Keratinocyte (primary cell): Measurements from ENCODE around the gene SLC25A28. TPM values are rescaled to one million over a fixed set of nuclear protein-coding genes. Genes with fewer than 3 reads are reported as not detected.

Experiments
- DNase-seq: peaks from one replicate; pipeline ENCODE4 v3.0.0-alpha.2; 2011; ENCODE audit warnings: low read depth, missing footprints, low spot score
- FAIRE-seq: peaks from 2 replicates; lab custom pipeline; 2011; peaks lifted over from hg19 to GRCh38; lab: Jason Lieb, UNC
- H2AFZ ChIP-seq: 2 replicates; pipeline ENCODE4 v1.6.0; 2012; ENCODE audit warnings: low read length, control low read depth, inconsistent platforms; ENCODE audit not compliant: control insufficient read depth
- H3K27ac ChIP-seq: 2 replicates; pipeline ENCODE4 v1.5.1; 2011; ENCODE audit warnings: low read length; ENCODE audit not compliant: control insufficient read depth, insufficient read depth
- H3K27me3 ChIP-seq: 3 replicates; pipeline ENCODE4 v1.6.0; 2011; ENCODE audit warnings: low read length; ENCODE audit not compliant: control insufficient read depth, insufficient read depth; ENCODE audit errors: extremely low read depth
- H3K36me3 ChIP-seq, 2 experiments: 2 replicates in 1 of 2; 3 replicates in 1 of 2; pipeline ENCODE4 v1.5.1; 2011; ENCODE audit warnings: low read length in 2 of 2, mild to moderate bottlenecking in 1 of 2; ENCODE audit not compliant: control insufficient read depth in 2 of 2, insufficient read depth in 2 of 2; ENCODE audit errors: extremely low read depth in 1 of 2
- H3K4me1 ChIP-seq: 3 replicates; pipeline ENCODE4 v1.5.1; 2011; ENCODE audit warnings: low read length; ENCODE audit not compliant: control insufficient read depth, insufficient read depth; ENCODE audit errors: extremely low read depth
- H3K4me2 ChIP-seq: 3 replicates; pipeline ENCODE4 v1.6.0; 2011; ENCODE audit warnings: low read depth, low read length; ENCODE audit not compliant: control insufficient read depth, insufficient read depth; ENCODE audit errors: extremely low read depth
- H3K4me3 ChIP-seq, 3 experiments: fragments of 200-600 bp in 1 of 3; sonication (generic) in 1 of 3; 2 replicates in 2 of 3; 3 replicates in 1 of 3; pipeline ENCODE4 v1.5.1; 2011 to 2016; ENCODE audit warnings: low read length in 3 of 3, mild to moderate bottlenecking in 3 of 3, control low read depth in 2 of 3, inconsistent platforms in 1 of 3, low read depth in 1 of 3, mixed read lengths in 1 of 3, mixed run types in 1 of 3, moderate library complexity in 1 of 3; ENCODE audit not compliant: control insufficient read depth in 2 of 3, insufficient read depth in 2 of 3; ENCODE audit errors: extremely low read depth in 1 of 3
- H3K79me2 ChIP-seq: 2 replicates; pipeline ENCODE4 v1.6.0; 2012; ENCODE audit warnings: low read length; ENCODE audit not compliant: control insufficient read depth, insufficient read depth
- H3K9ac ChIP-seq: 3 replicates; pipeline ENCODE4 v1.6.0; 2011; ENCODE audit warnings: low read length; ENCODE audit not compliant: control insufficient read depth, insufficient read depth; ENCODE audit errors: extremely low read depth
- H3K9me1 ChIP-seq: 3 replicates; pipeline ENCODE4 v1.6.0; 2011; ENCODE audit warnings: low read length; ENCODE audit not compliant: control insufficient read depth, insufficient read depth; ENCODE audit errors: extremely low read depth
- H3K9me3 ChIP-seq: 2 replicates; pipeline ENCODE4 v1.5.1; 2012; ENCODE audit warnings: low read depth, low read length; ENCODE audit not compliant: control insufficient read depth
- H4K20me1 ChIP-seq: 3 replicates; pipeline ENCODE4 v1.6.0; 2011; ENCODE audit warnings: low read length; ENCODE audit not compliant: control insufficient read depth, insufficient read depth; ENCODE audit errors: extremely low read depth
- EZH2 ChIP-seq: IDR thresholded peaks from one replicate; pipeline ENCODE4 v1.6.1; 2012; ENCODE audit warnings: inconsistent platforms, mild to moderate bottlenecking, low read length, moderate library complexity
- dilution Hi-C: fragments of 300-500 bp; cut with MboI; formaldehyde crosslinking; loops from one replicate; pipeline ENCODE4 v1.7.0; 2020; ENCODE audit warnings: low sequenced_read_pairs; ENCODE audit not compliant: extremely low pct_ligation_motif_present
- polyA plus RNA-seq, 5 experiments: library from polyadenylated mRNA; depleted of rRNA in 3 of 5; stranded (reverse) in 3 of 5; stranded (forward) in 1 of 5; unstranded in 1 of 5; fragments of >200 nt; gene quantifications; 1 replicate in 1 of 5; 2 replicates in 3 of 5; 3 replicates in 1 of 5; pipeline versions ENCODE4 v1.2.1 to v1.2.3, GENCODE V29; 2011 to 2012; ENCODE audit warnings: missing spikeins in 2 of 5, low read depth in 1 of 5, low replicate concordance in 1 of 5
- TF ChIP-seq, protein P1 (sequence below), 3 experiments: IDR thresholded peaks in 1 of 3; conservative IDR thresholded peaks in 1 of 3; optimal IDR thresholded peaks in 1 of 3; 2 replicates in 2 of 3; 3 replicates in 1 of 3; pipeline versions ENCODE3 to v1.5.1; 2011; ENCODE audit warnings: low read length in 3 of 3, mild to moderate bottlenecking in 3 of 3, moderate library complexity in 2 of 3, control low read depth in 1 of 3, inconsistent platforms in 1 of 3; ENCODE audit not compliant: insufficient read depth in 2 of 3; ENCODE audit errors: extremely low read depth in 1 of 3

The SLC25A28 gene
- polyA plus RNA-seq, 1 donor (not counting 4 experiments of a cell fraction or from before 2014, with no cell fraction given), result 52.3 TPM

DNA sequence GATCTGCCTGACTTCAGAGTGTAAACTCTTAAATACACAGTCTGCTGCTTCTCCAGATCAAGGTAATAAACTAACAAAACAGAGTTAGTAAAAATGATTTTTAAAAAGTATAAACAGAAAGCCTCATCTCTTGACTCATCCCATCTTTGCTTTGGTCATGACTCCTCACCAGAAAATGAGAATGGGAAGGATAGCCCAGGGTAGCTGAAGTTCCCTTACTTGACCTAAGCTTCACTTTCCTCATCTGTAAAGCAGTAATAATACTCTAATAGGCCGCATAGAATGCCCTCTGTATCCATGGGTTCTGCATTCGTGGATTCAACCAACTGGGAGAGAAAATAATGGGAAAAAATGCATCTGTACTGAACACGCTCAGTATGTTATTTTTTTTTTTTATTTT lies 11.3 kb upstream of the SLC25A28 start:
- Histone ChIP-seq H3K79me2 (no peaks in the 10 kb centered on the region), H3K9me1 (no peaks in the 10 kb centered on the region), H4K20me1 (no peaks in the 10 kb centered on the region), H3K9ac (no peak overlapping the region), H3K27me3 (no peaks in the 10 kb centered on the region), H2AFZ (no peak overlapping the region), H3K4me2 (no peak overlapping the region), H3K27ac (no peak overlapping the region), H3K9me3 (no peaks in the 10 kb centered on the region), H3K4me3 (no peak overlapping the region), H3K36me3 (no peaks in the 10 kb centered on the region), H3K4me1 (peaks cover 25% of the 10 kb centered on the region)
- DNase-seq (no peak), FAIRE-seq (no peak)
- TF ChIP-seq EZH2, result no peak
- TF ChIP-seq, protein P1, sequence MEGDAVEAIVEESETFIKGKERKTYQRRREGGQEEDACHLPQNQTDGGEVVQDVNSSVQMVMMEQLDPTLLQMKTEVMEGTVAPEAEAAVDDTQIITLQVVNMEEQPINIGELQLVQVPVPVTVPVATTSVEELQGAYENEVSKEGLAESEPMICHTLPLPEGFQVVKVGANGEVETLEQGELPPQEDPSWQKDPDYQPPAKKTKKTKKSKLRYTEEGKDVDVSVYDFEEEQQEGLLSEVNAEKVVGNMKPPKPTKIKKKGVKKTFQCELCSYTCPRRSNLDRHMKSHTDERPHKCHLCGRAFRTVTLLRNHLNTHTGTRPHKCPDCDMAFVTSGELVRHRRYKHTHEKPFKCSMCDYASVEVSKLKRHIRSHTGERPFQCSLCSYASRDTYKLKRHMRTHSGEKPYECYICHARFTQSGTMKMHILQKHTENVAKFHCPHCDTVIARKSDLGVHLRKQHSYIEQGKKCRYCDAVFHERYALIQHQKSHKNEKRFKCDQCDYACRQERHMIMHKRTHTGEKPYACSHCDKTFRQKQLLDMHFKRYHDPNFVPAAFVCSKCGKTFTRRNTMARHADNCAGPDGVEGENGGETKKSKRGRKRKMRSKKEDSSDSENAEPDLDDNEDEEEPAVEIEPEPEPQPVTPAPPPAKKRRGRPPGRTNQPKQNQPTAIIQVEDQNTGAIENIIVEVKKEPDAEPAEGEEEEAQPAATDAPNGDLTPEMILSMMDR (optimal IDR thresholded peaks at IDR 0.05 in 1 of 3, IDR thresholded peaks at IDR 0.05 in 1 of 3, conservative IDR thresholded peaks at IDR 0.05 in 1 of 3; ENCODE audit: extremely low read depth in 1 of 3, insufficient read depth in 2 of 3, low read length in 3 of 3), result no peak
- dilution Hi-C loops, result no loop called here

DNA sequence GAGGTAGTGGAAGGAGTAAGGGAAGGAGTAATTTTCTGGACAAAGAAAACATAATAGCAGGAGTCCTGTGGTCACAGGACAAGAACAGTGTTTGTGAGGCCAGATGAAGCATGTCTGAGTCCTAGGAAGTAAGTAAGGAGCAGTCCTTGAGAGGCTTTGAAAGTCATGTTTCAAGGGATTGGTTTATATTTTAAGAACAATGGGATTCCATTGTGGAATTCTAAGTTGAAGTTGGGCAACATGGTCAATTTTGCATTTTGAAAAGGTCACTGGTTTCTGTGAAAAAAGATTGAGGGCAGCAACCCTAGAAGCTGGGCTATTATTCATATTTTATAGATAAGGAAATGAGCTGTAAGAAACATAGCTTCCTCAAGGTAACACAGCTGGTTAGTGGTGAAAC lies 10.8 kb upstream of the SLC25A28 start:
- dilution Hi-C loops, result no loop called here
- Histone ChIP-seq H3K36me3 (no peaks in the 10 kb centered on the region), H3K9ac (no peak overlapping the region), H3K9me1 (no peaks in the 10 kb centered on the region), H3K4me1 (peaks cover 25% of the 10 kb centered on the region), H3K4me2 (no peak overlapping the region), H3K27me3 (no peaks in the 10 kb centered on the region), H2AFZ (peak overlapping the region; percentile 20), H4K20me1 (no peaks in the 10 kb centered on the region), H3K9me3 (no peaks in the 10 kb centered on the region), H3K4me3 (no peak overlapping the region), H3K79me2 (no peaks in the 10 kb centered on the region), H3K27ac (no peak overlapping the region)
- TF ChIP-seq EZH2, result no peak
- TF ChIP-seq, protein P1 (optimal IDR thresholded peaks at IDR 0.05 in 1 of 3, IDR thresholded peaks at IDR 0.05 in 1 of 3, conservative IDR thresholded peaks at IDR 0.05 in 1 of 3; ENCODE audit: extremely low read depth in 1 of 3, insufficient read depth in 2 of 3, low read length in 3 of 3), result no peak
- FAIRE-seq, result peak; percentile 69
- DNase-seq, result no peak
